GM12892 (cell line): Measurements from ENCODE around the gene UNC5C.

Source experiments
- POLR2A ChIP-seq: IDR thresholded peaks from 2 replicates; pipeline ENCODE4 v1.6.1; 2011; ENCODE audit warnings: low read depth, low read length, control low read depth
- POLR2AphosphoS5 ChIP-seq: IDR thresholded peaks from 2 replicates; pipeline ENCODE4 v1.6.1; 2011; ENCODE audit warnings: low read depth, low read length, control low read depth
- TAF1 ChIP-seq: IDR thresholded peaks from 2 replicates; pipeline ENCODE4 v1.6.1; 2011; ENCODE audit warnings: low read depth, mild to moderate bottlenecking, control low read depth, low read length, borderline replicate concordance

GRCh38 chr4:95318044-95318443 is 230.7 kb downstream of the UNC5C start:
- TF ChIP-seq POLR2AphosphoS5 (no peak), POLR2A (no peak), TAF1 (no peak)
